T-helper 2 cell (primary cell): ENCODE measurements around the gene MORC4.

ENCODE experiments used
- DNase-seq, 5 experiments: peaks; one replicate each; pipeline versions ENCODE4 v3.0.0 to v3.0.0-alpha.2; 2012 to 2022

The MORC4 gene

GRCh38 chrX:106903856-106904528 lies 96.0 kb downstream of the MORC4 start:
- no peak for DNase-seq

DNA sequence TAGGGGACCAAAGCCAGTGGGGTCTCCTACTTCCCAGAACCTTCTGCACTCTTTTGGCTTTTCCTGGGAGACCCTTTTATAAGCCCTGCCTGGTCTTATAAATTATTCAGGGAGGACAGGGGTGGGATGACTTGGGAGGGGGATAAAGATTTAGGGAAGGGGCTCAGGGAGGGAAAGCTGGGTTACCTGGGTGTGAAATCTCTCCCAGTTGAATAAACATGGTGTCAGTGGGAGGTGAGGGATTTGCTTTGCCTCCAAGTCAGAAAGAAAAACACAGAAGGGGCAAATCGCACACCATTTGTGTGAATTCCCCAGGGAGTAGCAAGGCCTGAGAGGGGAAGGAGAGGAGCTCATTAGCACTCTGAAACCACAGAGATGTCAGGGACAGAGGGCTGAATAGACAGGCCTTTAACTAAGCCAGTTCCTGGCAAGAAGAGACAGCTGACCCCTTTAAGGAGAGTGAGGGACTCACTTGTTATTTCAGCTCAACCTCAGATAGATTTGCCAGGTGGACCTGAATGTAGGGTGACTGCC lies 96.7 kb downstream of the MORC4 start, which contains the start of gene RIPPLY1:
RIPPLY1 (minus strand) TSS at position 51 of the 534 bp plus-strand sequence. CDS start 54 bp downstream, outside the sequence.
- DNase-seq, result no peak

DNA sequence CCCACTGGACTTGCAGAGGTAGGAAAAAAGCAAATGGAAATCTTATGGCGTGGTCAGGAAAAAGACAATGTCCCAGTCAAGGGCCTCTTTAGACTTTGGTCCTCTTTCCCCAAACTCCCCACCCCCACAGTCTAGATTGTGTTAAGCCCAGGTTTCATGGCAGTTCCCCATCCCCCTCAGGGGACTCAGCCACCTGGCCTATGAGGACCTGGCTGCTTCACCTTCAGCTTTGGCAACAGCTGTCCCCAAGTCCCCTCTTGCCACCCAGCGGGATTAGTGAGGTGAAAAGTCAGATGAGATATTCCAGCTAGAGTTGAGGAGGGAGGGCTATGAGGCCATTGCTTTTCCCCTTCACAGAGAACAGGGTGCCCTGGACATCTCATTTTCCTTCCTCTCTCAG lies 97.3 kb downstream of the MORC4 start:
- no peak for DNase-seq

GRCh38 chrX:106901781-106902219 lies 98.2 kb downstream of the MORC4 start:
- no peak for DNase-seq

DNA sequence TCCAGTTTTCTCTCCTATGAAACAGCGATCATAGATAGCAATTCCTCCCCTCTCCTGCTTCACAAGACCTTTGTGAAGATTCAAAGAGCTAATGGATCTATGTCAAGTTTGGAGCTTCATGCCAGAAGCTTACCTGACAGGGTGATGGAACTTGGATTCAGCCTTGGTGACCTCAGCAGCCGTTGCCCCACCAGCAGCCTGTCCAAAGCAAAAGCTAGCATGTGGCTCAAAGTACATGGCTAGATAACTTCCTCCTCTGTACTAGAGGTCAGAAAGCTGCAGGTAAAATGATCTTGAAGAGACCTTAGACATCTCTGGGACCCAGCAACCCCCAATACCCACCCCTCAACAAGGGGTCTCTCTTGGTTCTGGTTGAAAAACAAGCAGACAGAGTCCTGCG lies 98.7 kb downstream of the MORC4 start:
- DNase-seq, result no peak

GRCh38 chrX:106899841-106900240 lies 100.2 kb downstream of the MORC4 start:
- DNase-seq, result no peak

- peak in 1 of 5 experiments; percentile 21 for DNase-seq
Observed at GRCh38 chrX:106899276-106899675, 100.7 kb downstream of the MORC4 start.

- peak in 1 of 5 experiments; percentile 42 for DNase-seq
Observed at GRCh38 chrX:106898462-106898861, 101.5 kb downstream of the MORC4 start.

DNA sequence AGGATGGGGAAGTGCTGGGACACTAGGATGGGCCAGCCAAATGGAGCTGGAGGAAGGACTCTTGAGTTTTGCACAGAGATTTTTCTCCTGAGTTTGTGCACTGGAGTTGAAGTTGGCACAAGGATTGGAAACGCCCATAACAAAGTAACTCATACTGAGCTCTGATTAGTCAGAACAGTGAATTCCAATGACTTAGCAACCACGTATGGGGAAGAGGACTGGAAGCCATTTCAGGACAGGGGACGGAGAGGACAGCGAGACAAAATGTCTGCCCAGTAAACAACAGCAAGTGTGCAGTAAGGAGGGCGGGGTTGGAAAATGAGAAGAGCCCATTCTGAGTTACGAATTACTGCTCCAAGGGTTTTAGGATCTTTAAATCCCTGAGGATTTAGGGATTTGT lies 102.8 kb downstream of the MORC4 start:
- no peak for DNase-seq

GRCh38 chrX:106894978-106895452 lies 105.0 kb downstream of the MORC4 start:
- no peak for DNase-seq

GRCh38 chrX:106894392-106894909 lies 105.6 kb downstream of the MORC4 start:
- peak in 4 of 5 experiments; percentile 5 to 52 (median 15) for DNase-seq

DNA sequence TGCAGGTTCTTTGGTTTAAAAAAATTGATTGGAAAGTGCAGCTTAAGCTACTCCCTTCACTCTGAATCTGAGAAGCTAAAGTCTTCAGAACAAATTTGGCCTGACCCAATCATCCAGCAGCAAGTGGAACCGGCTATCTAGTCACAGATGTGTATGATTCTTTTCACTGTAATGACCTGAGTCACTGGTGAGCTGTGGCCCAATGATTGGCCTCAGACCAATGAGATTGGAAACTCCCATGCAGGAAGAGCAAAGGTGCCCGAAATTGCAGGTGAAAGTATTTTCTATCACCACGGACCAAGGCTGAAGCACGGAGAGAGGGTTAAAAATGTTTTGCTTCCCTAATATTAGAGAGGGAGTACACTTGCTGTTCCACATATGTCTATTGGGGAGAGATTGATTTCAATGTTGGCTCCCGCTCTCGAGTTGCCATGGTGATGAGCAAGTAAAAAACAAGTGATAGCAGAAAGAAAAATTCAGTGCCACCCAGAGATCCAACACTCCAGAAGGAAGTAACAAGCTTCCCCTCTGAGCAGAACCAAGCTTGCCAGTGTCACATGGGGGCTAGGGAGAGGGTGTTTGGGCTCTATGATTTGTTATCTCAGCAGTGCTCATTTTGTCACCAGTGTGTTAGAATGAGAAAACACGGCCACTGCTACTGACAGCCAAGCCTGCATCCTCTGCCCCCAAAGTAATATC lies 108.1 kb downstream of the MORC4 start:
- DNase-seq, result no peak
